SH-SY5Y (cell line): ENCODE results near the gene CIB1.

Experiments
- GATA2 ChIP-seq: IDR thresholded peaks from 2 replicates; pipeline ENCODE4 v1.6.1; 2011; ENCODE audit warnings: mild to moderate bottlenecking, low read depth, low read length
- GATA3 ChIP-seq: IDR thresholded peaks from 2 replicates; pipeline ENCODE4 v1.6.1; 2011; ENCODE audit warnings: low read depth, mild to moderate bottlenecking, low read length, moderate library complexity

- no peak for TF ChIP-seq GATA2
- no peak for TF ChIP-seq GATA3
These were observed 42.4 kb downstream of the CIB1 start for GRCh38 chr15:90191344-90191687.
